ENCODE data around the gene THRA.

The THRA gene

GRCh38 chr17:40062329-40063186, at the start of gene THRA:
THRA (plus strand) TSS chr17:40062965; CDS start chr17:40074489, 11,524 bp downstream.
- peak; percentile 85 for DNase-seq

DNA sequence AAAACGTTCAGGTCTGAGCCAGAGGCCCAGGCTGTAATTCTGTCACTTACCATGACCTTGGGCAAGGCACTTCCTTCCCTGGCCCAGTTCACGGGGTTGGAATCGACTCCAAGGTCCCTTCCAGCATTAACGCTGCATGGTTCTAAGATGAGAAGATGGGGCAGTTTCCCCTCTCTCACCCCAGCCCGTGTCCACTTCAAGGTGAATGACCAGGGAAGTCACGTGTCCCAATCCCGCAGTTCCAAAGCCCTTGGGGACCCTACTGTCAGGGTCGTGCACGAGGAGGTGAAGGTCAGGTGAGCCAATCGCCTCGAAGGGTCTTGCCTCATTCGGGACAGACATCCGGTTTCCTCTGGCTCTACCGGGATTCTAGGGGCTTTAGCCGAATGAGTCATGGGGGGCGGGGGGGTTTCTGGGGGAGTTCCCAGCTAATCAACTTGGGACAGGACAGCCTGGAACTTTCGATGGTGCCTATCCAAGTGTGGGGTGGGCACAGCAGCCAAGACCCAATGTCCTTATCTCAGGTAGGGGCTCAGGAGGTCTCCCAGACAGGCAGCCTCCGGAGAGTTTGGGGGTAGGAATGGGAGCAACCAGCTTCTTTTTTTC, 48.3 kb upstream of the THRA start:
- no peak for DNase-seq

GRCh38 chr17:40015005-40015997, 47.5 kb upstream of the THRA start, which contains the start of gene CSF3:
CSF3 (plus strand) TSS chr17:40015440; CDS start chr17:40015475, 35 bp downstream.
- DNase-seq = no peak

DNA sequence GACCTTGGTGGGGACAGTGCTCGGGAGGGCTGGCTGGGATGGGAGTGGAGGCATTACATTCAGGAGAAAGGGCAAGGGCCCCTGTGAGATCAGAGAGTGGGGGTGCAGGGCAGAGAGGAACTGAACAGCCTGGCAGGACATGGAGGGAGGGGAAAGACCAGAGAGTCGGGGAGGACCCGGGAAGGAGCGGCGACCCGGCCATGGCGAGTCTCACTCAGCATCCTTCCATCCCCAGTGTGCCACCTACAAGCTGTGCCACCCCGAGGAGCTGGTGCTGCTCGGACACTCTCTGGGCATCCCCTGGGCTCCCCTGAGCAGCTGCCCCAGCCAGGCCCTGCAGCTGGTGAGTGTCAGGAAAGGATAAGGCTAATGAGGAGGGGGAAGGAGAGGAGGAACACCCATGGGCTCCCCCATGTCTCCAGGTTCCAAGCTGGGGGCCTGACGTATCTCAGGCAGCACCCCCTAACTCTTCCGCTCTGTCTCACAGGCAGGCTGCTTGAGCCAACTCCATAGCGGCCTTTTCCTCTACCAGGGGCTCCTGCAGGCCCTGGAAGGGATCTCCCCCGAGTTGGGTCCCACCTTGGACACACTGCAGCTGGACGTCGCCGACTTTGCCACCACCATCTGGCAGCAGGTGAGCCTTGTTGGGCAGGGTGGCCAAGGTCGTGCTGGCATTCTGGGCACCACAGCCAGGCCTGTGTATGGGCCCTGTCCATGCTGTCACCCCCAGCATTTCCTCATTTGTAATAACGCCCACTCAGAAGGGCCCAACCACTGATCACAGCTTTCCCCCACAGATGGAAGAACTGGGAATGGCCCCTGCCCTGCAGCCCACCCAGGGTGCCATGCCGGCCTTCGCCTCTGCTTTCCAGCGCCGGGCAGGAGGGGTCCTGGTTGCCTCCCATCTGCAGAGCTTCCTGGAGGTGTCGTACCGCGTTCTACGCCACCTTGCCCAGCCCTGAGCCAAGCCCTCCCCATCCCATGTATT, 46.5 kb upstream of the THRA start:
- DNase-seq = no peak

DNA sequence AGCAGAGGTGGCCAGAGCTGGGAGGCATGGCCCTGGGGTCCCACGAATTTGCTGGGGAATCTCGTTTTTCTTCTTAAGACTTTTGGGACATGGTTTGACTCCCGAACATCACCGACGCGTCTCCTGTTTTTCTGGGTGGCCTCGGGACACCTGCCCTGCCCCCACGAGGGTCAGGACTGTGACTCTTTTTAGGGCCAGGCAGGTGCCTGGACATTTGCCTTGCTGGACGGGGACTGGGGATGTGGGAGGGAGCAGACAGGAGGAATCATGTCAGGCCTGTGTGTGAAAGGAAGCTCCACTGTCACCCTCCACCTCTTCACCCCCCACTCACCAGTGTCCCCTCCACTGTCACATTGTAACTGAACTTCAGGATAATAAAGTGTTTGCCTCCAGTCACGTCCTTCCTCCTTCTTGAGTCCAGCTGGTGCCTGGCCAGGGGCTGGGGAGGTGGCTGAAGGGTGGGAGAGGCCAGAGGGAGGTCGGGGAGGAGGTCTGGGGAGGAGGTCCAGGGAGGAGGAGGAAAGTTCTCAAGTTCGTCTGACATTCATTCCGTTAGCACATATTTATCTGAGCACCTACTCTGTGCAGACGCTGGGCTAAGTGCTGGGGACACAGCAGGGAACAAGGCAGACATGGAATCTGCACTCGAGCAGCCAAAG, 45.2 kb upstream of the THRA start:
- no peak for DNase-seq

DNA sequence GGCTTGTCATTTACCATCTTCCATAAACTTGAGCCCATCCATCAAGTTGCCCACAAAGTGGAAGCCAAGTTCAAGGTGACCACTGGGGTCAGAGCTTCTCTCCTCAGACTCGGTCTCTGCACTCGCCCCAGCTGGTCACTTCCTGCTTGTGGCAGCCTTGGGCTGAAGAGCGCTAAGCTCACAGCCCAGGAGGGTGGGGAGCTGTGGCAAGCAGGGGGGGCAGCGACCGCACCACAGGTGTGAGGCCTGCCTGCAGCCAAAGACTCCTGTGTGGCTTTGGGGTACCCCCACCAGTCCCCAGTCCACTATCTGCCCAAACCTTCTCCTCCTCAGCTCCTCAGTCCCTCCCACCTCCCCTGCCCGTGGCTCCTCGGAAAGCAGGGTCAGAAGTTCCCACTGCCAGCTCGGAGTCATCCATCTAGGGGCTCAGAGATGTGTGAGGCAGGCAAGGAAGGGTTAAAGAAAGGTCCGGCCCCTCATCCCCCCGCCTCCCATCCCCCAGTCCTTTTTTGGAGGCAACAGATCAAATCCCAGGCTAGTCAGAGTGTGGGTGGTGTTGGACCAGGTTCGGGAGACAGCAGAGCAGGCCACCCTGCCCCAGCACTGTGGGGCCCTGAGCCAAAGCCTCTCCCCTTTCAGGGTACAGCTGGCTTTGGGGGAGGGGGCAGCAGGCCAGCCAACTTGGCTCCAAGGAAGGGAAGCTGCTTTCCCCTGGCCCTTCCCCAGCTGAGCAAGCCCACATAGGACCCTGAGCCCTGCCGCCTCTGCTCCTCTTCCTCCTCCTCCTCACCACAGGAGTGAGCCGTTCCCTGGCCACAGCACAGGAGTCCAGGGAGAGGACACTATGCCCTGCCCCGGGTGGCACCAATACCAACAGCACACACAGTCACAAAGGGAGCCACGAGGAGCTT, 44.3 kb upstream of the THRA start:
- no peak for DNase-seq

- DNase-seq = no peak
Measured at GRCh38 chr17:40019140-40019991, 43.4 kb upstream of the THRA start.

- no peak for DNase-seq
Measured at GRCh38 chr17:40020146-40020545, 42.6 kb upstream of the THRA start.

GRCh38 chr17:40021451-40021971, 41.3 kb upstream of the THRA start:
- DNase-seq = no peak

DNA sequence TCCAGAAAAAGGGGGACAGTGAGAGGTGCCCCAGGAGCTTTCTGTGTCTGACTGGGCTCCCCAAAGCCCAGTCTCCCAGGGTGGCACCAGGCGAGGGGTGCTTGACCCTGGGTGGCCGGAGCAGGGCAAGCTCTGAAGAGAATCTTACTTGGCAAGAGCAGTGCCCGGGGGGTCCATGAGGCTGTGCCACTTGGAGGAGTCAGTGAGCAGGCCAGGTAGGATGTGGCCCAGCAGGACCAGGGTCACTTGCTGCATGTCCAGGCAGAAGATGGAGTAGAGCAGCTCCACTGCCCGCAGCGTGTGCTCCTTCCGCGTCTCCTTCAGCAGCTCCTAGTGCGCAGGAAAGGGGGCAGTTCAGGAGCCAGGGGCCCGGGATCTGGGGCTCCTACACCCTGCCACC, 40.3 kb upstream of the THRA start:
- no peak for DNase-seq

DNA sequence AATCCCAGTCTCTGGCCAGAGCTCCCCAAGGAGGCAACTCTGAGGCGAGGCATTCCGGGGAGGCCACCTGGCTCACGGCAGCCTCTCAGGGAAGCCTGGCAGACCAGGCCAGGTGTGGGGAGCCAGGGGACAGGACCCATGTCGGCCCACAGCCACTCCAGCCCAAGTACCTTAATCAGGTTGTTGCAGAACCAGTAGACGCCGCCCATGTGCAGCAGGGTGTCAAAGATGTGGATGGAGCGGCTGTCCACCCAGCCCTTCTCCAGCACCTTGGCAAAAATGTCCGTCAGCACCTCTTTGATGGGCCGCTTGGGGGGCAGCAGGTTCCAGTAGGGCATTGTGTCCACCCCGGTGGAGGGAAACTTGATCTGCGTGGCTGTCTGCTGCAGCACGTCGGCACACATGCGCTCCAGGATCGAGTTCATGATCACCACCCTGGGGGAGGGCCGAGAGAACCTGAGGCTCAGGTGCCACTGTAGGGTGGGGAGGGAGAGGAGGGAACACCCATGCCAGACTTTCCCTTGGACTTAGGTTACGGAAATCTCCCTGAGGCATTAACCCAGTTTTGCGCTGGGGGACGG, 39.7 kb upstream of the THRA start:
- DNase-seq = no peak

GRCh38 chr17:40023590-40024292, 39.0 kb upstream of the THRA start:
- DNase-seq = no peak

DNA sequence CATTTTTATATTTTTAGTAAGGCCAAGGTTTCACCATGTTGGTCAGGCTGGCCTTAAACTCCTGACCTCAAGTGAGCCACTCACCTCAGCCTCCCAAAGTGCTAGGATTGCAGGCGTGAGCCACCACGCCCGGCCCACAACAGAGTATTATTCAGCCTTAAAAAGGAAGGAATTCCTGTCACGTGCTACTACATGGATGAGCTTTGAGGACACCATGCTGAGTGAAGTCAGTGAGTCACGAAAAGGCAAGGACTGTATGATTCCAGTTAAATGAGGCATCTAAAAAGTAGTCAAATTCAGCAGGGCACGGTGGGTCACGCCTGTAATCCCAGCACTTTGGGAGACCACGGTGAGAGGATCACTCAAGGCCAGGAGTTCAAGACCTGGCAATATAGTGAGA, 37.9 kb upstream of the THRA start:
- no peak for DNase-seq

- DNase-seq = no peak
Measured at GRCh38 chr17:40025559-40025958, 37.2 kb upstream of the THRA start.

DNA sequence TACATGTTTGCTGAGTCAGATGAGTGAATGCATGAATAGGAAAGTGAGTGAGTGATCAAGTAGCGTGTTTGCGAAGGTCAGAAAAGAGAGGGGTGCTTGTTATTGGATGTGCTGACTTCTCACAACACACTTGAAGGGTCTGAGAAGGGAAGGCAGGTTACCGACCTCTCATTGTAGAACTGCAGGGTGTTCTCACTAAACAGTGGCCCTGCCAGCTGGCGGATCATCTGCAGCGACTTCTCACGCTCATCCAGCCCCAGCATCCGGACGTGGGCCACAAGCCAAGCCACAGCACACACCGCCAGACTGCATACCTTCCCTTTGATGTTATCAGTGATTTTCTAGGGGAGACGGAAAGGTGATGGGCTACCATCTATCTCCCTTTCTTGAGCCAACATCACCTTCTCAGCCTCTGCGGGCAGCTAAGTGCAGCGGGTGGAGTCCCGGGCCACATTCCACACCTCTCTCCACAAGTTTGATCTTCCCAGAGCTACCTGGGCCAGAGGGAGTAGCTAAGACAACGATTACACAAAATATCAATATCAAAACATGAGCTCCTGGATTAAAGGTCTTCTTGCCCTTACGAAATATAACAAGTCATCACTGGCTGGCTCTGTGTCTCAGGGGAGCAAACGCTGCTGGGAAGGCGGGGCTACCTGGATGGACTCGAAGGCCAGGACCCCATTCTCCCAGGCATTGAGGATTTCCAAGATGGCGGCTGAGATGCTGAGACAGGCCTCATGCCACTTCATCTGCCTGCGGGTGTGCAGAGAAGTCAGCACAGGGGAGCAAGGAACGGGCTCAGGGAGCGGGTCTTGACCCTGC, 36.6 kb upstream of the THRA start:
- DNase-seq = peak; percentile 65

DNA sequence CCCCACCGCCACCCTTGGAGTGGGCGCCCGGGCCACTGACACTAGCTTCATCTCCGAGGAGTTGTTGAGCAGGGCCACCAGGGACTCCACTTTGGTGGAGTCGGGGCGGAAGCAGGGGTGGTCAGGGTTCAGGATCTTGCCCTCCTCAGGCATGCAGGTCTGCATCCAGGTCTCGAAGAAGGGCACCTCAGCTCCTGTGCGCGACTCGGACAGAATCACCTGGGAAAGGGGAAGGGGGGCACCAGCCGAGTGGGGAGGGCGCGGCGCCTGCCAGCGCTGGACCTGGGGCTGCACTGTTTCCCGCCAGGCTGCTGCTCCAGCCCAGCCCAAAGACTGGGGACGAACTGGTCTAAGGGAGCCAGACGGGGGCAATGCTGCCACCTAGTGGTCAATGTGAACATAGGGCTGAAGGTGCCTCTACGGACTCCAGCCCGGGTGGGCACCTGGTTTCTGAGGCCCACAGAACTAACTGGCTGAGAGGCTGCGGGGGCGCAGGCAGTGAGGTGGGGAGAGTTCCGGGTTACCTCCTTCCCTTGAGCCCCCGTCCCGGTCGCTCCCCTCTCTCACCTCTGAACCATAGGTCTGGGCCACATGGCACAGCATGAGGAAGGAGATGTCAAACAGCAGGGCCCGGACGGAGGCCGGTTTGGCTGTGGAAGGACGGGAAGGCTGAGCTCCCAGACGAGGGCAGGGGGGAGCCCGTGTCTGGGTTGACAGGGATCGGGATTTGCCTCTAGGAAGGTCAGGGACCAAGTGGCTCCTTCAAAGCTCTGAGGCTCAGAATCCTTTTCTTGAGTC, 35.8 kb upstream of the THRA start:
- peak; percentile 89 for DNase-seq

All from activated CD8-positive, alpha-beta memory T cell treated with anti-CD3 and anti-CD28 coated beads for 24 hours (primary cell).